ENCODE measurements around the gene PCNX2.

GRCh38 chr1:232974971-232975370 lies 320.6 kb downstream of the PCNX2 start:
- TF ChIP-seq CTCF (IDR thresholded peaks at IDR 0.05) (no peak), ZFX (IDR thresholded peaks at IDR 0.05; ENCODE audit: borderline replicate concordance) (no peak)

Measured in 22Rv1 (cell line).